HG02970 (cell line): ENCODE results near the gene DOLK.

Experiments used
- ATAC-seq: cut with Tn5 transposase; IDR thresholded peaks from one replicate; pipeline ENCODE4 v1.9.1; 2021; ENCODE audit warnings: mild to moderate bottlenecking, moderate library complexity, moderate number of reproducible peaks; ENCODE audit not compliant: unreplicated experiment, low FRiP score

Gene DOLK

DNA sequence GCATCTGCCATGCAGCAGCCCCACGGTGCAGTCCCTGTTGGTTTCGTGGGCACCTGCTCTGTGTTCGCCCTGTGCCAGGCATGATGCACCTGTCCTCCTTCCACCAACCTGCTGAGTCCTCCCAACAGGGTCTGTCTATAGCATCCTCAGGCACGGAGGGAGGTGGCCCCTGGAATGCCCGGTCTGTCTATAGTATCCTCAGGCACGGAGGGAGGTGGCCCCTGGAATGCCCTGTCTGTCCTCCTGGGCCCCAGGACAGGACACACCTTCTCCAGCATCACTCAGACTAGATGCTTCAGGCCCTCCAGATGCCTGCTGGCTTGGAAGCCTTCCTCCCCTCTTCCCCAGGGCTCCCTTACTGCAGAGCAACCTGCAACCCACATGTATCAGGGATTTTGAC, 36.5 kb downstream of the DOLK start:
- no peak for ATAC-seq

DNA sequence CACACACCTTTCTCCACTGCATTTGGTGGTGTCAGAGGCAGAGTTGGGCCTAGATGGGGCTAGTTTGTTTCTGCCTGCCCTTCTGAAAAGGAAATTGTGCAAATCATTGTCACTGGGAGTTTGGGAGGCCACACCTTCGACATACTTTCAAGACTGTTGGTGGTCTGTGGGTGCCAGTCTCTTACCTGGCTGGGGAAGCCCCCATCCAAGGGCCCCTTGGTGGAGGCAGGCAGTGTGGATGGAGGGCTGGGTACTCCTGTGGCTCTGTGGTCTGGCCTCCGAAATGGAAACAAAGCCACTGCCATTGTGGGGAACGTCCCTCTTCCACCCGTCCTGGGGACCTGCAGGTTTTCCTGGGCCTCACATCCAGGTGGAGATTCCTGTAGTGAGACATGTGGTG, 37.5 kb downstream of the DOLK start:
- no peak for ATAC-seq

DNA sequence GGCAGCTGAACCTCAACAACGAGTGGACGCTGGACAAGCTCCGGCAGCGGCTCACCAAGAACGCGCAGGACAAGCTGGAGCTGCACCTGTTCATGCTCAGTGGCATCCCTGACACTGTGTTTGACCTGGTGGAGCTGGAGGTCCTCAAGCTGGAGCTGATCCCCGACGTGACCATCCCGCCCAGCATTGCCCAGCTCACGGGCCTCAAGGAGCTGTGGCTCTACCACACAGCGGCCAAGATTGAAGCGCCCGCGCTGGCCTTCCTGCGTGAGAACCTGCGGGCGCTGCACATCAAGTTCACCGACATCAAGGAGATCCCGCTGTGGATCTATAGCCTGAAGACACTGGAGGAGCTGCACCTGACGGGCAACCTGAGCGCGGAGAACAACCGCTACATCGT, 39.0 kb downstream of the DOLK start:
- ATAC-seq = no peak

- ATAC-seq = no peak
Observed at GRCh38 chr9:128906741-128907140, 40.7 kb downstream of the DOLK start.

DNA sequence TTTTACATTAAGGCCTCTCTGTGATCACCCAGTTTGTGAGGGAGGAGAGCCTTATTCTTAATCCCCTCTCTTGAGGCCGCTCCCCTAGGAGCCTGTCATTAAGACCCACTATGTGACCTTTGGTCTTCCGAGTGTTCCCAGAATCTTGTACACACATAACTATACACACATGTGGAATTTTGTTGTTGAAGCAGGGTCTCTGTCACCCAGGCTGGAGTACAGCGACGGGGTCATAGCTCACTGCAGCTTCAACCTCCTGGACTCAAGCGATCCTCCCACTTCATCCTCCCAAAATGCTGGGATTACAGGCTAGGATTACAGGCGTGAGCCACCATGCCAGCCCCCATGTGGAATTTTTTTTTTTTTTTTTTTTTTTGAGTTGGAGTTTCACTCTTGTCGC, 41.4 kb downstream of the DOLK start:
- no peak for ATAC-seq

GRCh38 chr9:128903871-128904620, 43.4 kb downstream of the DOLK start:
- no peak for ATAC-seq

DNA sequence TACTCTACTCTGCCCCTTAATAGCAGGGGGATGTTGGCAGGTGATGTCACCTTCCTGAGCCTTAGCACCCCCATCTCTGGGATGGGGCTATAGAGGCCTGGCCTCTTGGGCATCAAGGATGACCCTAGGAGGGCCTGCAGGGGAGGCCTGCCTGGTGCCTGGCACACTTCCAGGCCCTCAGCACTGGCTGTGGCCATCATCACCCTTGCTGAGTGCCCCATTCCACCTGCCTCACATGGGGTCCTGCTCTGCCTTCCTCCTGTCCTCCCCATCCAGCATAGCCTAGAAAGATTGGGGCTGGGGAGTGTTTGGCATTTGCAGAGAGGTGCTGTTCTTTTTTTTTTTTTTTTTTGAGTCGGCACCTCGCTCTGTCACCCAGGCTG, 44.3 kb downstream of the DOLK start:
- ATAC-seq = no peak

- no peak for ATAC-seq
Observed at GRCh38 chr9:128902351-128903078, 44.9 kb downstream of the DOLK start.

- ATAC-seq = no peak
Observed at GRCh38 chr9:128901822-128902221, 45.6 kb downstream of the DOLK start.

- no peak for ATAC-seq
Observed at GRCh38 chr9:128901379-128901778, 46.0 kb downstream of the DOLK start.

DNA sequence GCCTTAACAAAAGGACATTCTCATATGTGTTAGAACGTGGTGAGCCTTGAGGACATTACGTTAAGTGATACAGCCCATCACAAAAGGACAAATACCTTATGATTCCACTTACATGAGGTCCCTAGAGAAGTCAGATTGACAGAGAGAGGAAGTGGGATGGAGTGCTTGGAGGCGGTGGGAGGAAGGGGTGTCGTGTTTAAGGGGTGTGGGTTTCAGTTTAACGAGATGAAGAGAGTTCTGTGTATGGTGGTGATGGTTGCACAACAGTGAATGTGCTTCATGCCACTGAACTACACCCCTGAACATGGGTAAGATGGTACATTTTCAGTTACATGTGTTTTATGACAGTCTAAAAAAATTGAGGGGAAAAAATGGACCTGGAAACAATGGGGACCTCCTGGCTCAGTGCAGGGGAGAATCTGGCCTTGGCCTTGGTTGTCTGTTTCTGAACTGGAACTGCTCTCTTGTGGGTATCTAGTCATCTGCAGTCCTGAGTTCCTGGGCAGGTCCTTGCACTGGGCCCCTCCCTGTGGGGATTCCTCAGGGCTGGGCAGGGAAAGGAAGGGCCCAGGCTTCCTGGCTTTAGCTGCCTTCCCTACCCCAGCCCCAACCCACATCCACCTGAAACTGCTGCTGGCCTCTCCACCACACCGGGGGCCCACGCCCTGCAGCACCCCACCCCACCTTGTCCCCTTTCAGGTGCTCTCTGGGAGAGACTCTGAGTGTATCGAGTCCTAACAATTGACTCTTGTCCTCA, 47.7 kb downstream of the DOLK start:
- ATAC-seq = no peak

GRCh38 chr9:128898845-128899565, 48.4 kb downstream of the DOLK start:
- no peak for ATAC-seq

DNA sequence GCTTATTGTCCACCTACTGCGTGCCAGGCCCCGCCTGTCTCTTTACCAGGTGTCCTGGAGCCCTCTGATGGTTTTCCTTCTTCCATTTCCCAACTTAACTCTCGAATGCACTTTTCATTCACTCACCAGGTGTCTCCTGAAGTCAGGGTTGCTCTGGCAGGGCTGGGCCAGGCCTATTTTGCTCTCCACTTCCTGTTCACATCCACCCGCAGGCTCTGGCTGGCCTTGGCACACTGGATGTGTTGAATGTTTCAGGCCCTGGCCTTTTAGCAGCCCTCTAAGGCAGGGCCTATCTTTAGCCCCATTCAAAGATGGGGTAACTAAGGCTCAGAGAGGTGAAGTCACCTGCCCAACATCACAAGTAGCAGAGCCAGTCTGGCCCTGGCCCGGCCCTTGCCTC, 49.0 kb downstream of the DOLK start:
- ATAC-seq = no peak

GRCh38 chr9:128895556-128895955, 51.8 kb downstream of the DOLK start:
- ATAC-seq = no peak
